A673 (cell line): ENCODE measurements around the gene ATL1. TPM values are rescaled to one million over a fixed set of nuclear protein-coding genes. Genes with fewer than 3 reads are reported as not detected.
"Not testable (repeated sequence)": the region's sequence is repeated elsewhere in the genome, so short reads cannot be mapped to it uniquely, and the experiment has no call there.

Experiments used
- BruUV-seq: library from RNA; stranded (reverse); fragments of 400-500 nt; replicated peaks from 2 replicates; lab custom pipeline; 2021; lab: Mats Ljungman, UMichigan
- CTCF ChIA-PET: fragments of 300-600 bp; sonication (Branson Sonifier 250); formaldehyde crosslinking; loops from one replicate; lab custom pipeline; 2022; ENCODE audit warnings: antibody characterized with exemption; lab: Charles Lee
- POLR2A ChIA-PET: fragments of 300-600 bp; sonication (Branson Sonifier 250); formaldehyde crosslinking; loops from one replicate; lab custom pipeline; 2022; ENCODE audit warnings: antibody characterized with exemption; ENCODE audit not compliant: low non-redundant PET; lab: Charles Lee
- DNase-seq: peaks from one replicate; pipeline ENCODE4 v3.0.0-alpha.2; 2015; ENCODE audit warnings: low spot score
- H3K27ac ChIP-seq: fragments of 200-600 bp; sonication (generic); 2 replicates; pipeline ENCODE4 v1.5.1; 2016; ENCODE audit warnings: mixed run types, low read depth, mild to moderate bottlenecking, mixed read lengths, antibody characterized with exemption, low read length; ENCODE audit not compliant: poor library complexity, severe bottlenecking
- H3K27me3 ChIP-seq: fragments of 200-600 bp; sonication (generic); replicated peaks from 2 replicates; pipeline ENCODE4 v1.6.1; 2017; ENCODE audit warnings: mixed run types, low read depth, mild to moderate bottlenecking, mixed read lengths, antibody characterized with exemption, low read length; ENCODE audit not compliant: insufficient read depth, poor library complexity
- H3K36me3 ChIP-seq: fragments of 200-600 bp; sonication (generic); 2 replicates; pipeline ENCODE4 v1.6.1; 2016; ENCODE audit warnings: mixed run types, mild to moderate bottlenecking, mixed read lengths, antibody characterized with exemption, low read length; ENCODE audit not compliant: insufficient read depth, poor library complexity, severe bottlenecking
- H3K4me1 ChIP-seq: fragments of 200-600 bp; sonication (generic); 2 replicates; pipeline ENCODE4 v1.6.1; 2017; ENCODE audit warnings: mixed run types, mild to moderate bottlenecking, mixed read lengths, antibody characterized with exemption, low read length; ENCODE audit not compliant: insufficient read depth, poor library complexity, severe bottlenecking
- H3K4me3 ChIP-seq: fragments of 200-600 bp; sonication (generic); 2 replicates; pipeline ENCODE4 v1.5.1; 2016; ENCODE audit warnings: low read depth, mixed run types, mild to moderate bottlenecking, mixed read lengths, low read length; ENCODE audit not compliant: poor library complexity, severe bottlenecking
- H3K9me3 ChIP-seq: fragments of 200-600 bp; sonication (generic); 2 replicates; pipeline ENCODE4 v1.6.1; 2016; ENCODE audit warnings: mixed run types, low read depth, mild to moderate bottlenecking, mixed read lengths, antibody characterized with exemption, low read length; ENCODE audit not compliant: poor library complexity, severe bottlenecking
- EZH2 ChIP-seq: fragments of 200-600 bp; sonication (generic); IDR thresholded peaks from 2 replicates; pipeline ENCODE4 v1.6.1; 2017; ENCODE audit warnings: borderline replicate concordance, low read depth, mild to moderate bottlenecking, mixed read lengths, antibody characterized with exemption, low read length; ENCODE audit not compliant: poor library complexity, severe bottlenecking
- intact Hi-C: fragments of 100-400 bp; cut with micrococcal nuclease; formaldehyde crosslinking; loops from one replicate; pipeline ENCODE4 v1.10.0; 2022; ENCODE audit not compliant: unreplicated experiment
- total RNA-seq: library from RNA; stranded (reverse); gene quantifications from 2 replicates; pipeline ENCODE4 v1.2.3, GENCODE V29; 2021
- TF ChIP-seq, protein P1 (sequence below): fragments of 300-800, 200-600 bp; sonication (generic); conservative IDR thresholded peaks from 2 replicates; pipeline ENCODE4 v1.5.1; 2017; ENCODE audit warnings: low read depth, mild to moderate bottlenecking, antibody characterized with exemption, low read length, moderate library complexity, mixed read lengths

The ATL1 gene
- total RNA-seq, 1 experiment from 2014 or later: 9.8 TPM

DNA sequence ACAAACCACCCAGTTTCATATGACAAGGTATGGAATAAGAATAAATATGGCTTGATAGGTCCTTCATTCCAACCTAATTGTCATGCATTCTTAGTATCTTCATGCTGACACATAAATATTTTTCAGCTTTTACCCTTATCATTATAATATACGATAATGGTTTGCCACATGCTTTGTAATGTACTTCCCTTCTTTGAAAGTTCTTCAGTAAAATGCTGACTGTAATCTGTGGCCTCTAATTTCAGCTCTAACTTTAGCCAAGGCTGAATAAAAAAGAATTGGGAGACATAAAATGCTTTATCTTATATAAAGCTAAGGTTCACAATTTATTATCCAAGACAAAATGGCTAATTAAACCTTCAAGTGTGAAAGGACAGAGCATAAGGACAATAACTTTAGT is 24.9 kb upstream of the ATL1 start:
- H3K27ac ChIP-seq: no peak overlapping the region
- ChIA-PET CTCF (no interaction called here), POLR2A (no interaction called here)
- no peak for TF ChIP-seq EZH2
- H3K36me3 ChIP-seq: no peaks in the 10 kb centered on the region
- H3K27me3 ChIP-seq: no peaks in the 10 kb centered on the region
- H3K9me3 ChIP-seq: peaks cover 5% of the 10 kb centered on the region
- intact Hi-C loops: loop anchor here (5.0 kb wide), 4 partner anchors 193 to 668 kb away; no protein-coding TSS in a partner anchor
- no TSS peak for BruUV-seq
- DNase-seq: no peak
- no peak overlapping the region for H3K4me3 ChIP-seq
- H3K4me1 ChIP-seq: peaks cover 3% of the 10 kb centered on the region

GRCh38 chr14:50538034-50538433 is 21.9 kb upstream of the ATL1 start:
- H3K27me3 ChIP-seq, H3K27ac ChIP-seq, H3K9me3 ChIP-seq, H3K4me1 ChIP-seq, H3K4me3 ChIP-seq, POLR2A ChIA-PET, DNase-seq, BruUV-seq, intact Hi-C loops, H3K36me3 ChIP-seq, CTCF ChIA-PET: not testable (repeated sequence)

DNA sequence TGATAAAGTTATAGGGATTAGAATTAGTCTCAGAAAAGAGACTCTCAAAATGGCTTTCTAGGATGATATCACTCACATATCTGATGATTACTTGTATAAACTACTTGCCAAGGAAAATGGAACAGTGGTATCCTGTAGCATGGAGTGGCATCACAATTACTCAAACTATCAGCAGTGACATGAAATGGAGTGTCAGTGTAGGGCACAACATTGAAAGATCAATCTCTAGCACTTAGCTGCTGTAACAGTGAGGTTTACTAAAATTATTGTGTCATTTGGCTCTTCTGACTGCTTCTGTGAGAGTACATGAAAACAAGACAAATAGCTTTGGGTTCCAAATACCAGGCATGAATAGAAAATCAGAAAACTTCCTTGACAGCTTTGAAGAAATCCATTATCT is 20.9 kb upstream of the ATL1 start:
- Histone ChIP-seq H3K4me1 (no peaks in the 10 kb centered on the region), H3K4me3 (no peak overlapping the region), H3K9me3 (peaks cover 5% of the 10 kb centered on the region), H3K27ac (no peak overlapping the region), H3K36me3 (no peaks in the 10 kb centered on the region), H3K27me3 (no peaks in the 10 kb centered on the region)
- no peak for DNase-seq
- no peak for TF ChIP-seq EZH2
- TF ChIP-seq, protein P1, sequence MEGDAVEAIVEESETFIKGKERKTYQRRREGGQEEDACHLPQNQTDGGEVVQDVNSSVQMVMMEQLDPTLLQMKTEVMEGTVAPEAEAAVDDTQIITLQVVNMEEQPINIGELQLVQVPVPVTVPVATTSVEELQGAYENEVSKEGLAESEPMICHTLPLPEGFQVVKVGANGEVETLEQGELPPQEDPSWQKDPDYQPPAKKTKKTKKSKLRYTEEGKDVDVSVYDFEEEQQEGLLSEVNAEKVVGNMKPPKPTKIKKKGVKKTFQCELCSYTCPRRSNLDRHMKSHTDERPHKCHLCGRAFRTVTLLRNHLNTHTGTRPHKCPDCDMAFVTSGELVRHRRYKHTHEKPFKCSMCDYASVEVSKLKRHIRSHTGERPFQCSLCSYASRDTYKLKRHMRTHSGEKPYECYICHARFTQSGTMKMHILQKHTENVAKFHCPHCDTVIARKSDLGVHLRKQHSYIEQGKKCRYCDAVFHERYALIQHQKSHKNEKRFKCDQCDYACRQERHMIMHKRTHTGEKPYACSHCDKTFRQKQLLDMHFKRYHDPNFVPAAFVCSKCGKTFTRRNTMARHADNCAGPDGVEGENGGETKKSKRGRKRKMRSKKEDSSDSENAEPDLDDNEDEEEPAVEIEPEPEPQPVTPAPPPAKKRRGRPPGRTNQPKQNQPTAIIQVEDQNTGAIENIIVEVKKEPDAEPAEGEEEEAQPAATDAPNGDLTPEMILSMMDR: no peak
- CTCF ChIA-PET: no interaction called here
- no TSS peak for BruUV-seq
- POLR2A ChIA-PET: no interaction called here
- intact Hi-C loops: no loop called here

DNA sequence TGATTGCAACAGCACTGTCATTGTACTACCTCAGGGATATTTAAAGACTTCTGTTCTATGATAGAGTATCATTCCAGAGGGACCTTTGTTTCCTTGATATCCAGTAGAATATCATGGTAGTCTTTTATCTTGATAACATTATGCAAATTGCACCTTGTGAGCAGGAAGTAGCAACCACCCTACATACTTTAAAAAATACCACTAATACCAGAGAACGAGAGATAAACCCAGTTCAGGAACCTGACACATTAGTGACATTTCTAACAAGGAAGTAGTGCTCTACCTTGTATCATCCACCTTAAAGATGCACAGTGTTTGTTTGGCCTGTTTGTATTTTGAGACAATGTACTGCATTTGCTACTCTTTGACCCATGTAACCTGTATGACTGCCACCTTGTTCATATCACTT is 18.8 kb upstream of the ATL1 start:
- Histone ChIP-seq H3K27me3 (no peaks in the 10 kb centered on the region), H3K4me3 (no peak overlapping the region), H3K9me3 (peaks cover 5% of the 10 kb centered on the region), H3K4me1 (no peaks in the 10 kb centered on the region), H3K36me3 (no peaks in the 10 kb centered on the region), H3K27ac (no peak overlapping the region)
- CTCF ChIA-PET: interaction anchor here (0.6 kb wide), 1 partner anchor 236 kb away, joined by 3 read pairs; no protein-coding TSS in a partner anchor
- intact Hi-C loops: no loop called here
- TF ChIP-seq EZH2: no peak
- TF ChIP-seq, protein P1: no peak
- POLR2A ChIA-PET: no interaction called here
- no peak for DNase-seq
- no TSS peak for BruUV-seq
